ENCODE data around the gene TYMS. TPM values are rescaled to one million over a fixed set of nuclear protein-coding genes. Genes with fewer than 3 reads are reported as not detected.

TYMS gene
- total and polyA plus RNA-seq, 10 of the 15 experiments (the other 5 are each of a cell fraction or from before 2014, with no cell fraction given): 34.8 to 524 (median 219) TPM

GRCh38 chr18:631560-631959 lies 25.9 kb upstream of the TYMS start:
- in situ Hi-C loops (cut with MboI): no loop called here
- no peak for DNase-seq (ENCODE audit: low read depth, low spot score)
- Histone ChIP-seq H3K9me3 (replicated peaks; ENCODE audit: control insufficient read depth, insufficient read depth, low read length) (no peaks in the 10 kb centered on the region), H3K4me3 (no peak overlapping the region), H4K20me1 (ENCODE audit: control insufficient read depth, insufficient read depth) (no peaks in the 10 kb centered on the region), H3K9ac (ENCODE audit: control insufficient read depth, insufficient read depth, low read length) (no peak overlapping the region), H2AFZ (ENCODE audit: control insufficient read depth, low read depth, low read length) (no peak overlapping the region), H3K36me3 (ENCODE audit: control insufficient read depth in 2 of 2, insufficient read depth in 2 of 2, low read length in 1 of 2) (no peaks in the 10 kb centered on the region), H3K4me2 (ENCODE audit: control insufficient read depth, insufficient read depth) (no peak overlapping the region), H3K27ac (ENCODE audit: control insufficient read depth, insufficient read depth) (no peak overlapping the region), H3K27me3 (replicated peaks in 1 of 2; ENCODE audit: control insufficient read depth in 2 of 2, insufficient read depth in 2 of 2, low read length in 1 of 2) (no peaks in the 10 kb centered on the region; a peak in 1 of 4 replicates), H3K4me1 (ENCODE audit: control insufficient read depth, insufficient read depth, low read length) (no peaks in the 10 kb centered on the region), H3K79me2 (ENCODE audit: control insufficient read depth, insufficient read depth, low read length) (no peaks in the 10 kb centered on the region)
- no peak for FAIRE-seq
- POLR2A ChIA-PET: no interaction called here
- CTCF ChIA-PET: interaction anchor here (1.2 to 2.1 kb wide), 4 partner anchors 13 to 208 kb away, joined by 4 to 9 read pairs (median 6); no protein-coding TSS in a partner anchor
- SMC1A ChIA-PET (ENCODE audit: uncharacterized antibody, unreplicated experiment): interaction anchor here (0.8 to 2.6 kb wide), 7 partner anchors 10 to 210 kb away, joined by 3 to 9 read pairs (median 3); no protein-coding TSS in a partner anchor
- RAD21 ChIA-PET (ENCODE audit: unreplicated experiment): interaction anchor here (0.9 to 1.0 kb wide), 2 partner anchors 11 to 13 kb away, joined by 3 read pairs; no protein-coding TSS in a partner anchor
- no peak for ATAC-seq
- intact Hi-C loops (cut with micrococcal nuclease; ENCODE audit: unreplicated experiment): no loop called here
- BruUV-seq (replicated peaks): no TSS peak
- TF ChIP-seq KAT2A (conservative IDR thresholded peaks at IDR 0.05; ENCODE audit: control insufficient read depth, low read depth, low read length) (no peak), RB1 (IDR thresholded peaks at IDR 0.05; ENCODE audit: borderline replicate concordance) (no peak), POLR2AphosphoS2 (IDR thresholded peaks at IDR 0.05; ENCODE audit: low read depth, low read length) (no peak), CREM (IDR thresholded peaks at IDR 0.05; ENCODE audit: low read depth) (no peak), E4F1 (IDR thresholded peaks at IDR 0.05; ENCODE audit: borderline replicate concordance, partially characterized antibody) (no peak), BCL3 (IDR thresholded peaks at IDR 0.05; ENCODE audit: borderline replicate concordance, insufficient read depth, low read depth, low read length, poor library complexity, severe bottlenecking) (no peak), ZBTB40 (IDR thresholded peaks at IDR 0.05; ENCODE audit: borderline replicate concordance) (no peak)

All from GM12878 (cell line).